NCI-H774 (cell line): ENCODE data around the gene CARD8.
"Not testable (repeated sequence)": the region's sequence is repeated elsewhere in the genome, so short reads cannot be mapped to it uniquely, and the experiment has no call there.

ENCODE experiments used
- DNase-seq: peaks from one replicate; lab custom pipeline; 2025; lab: John Stamatoyannopoulos, UW

Gene CARD8

GRCh38 chr19:48258992-48259391 lies 3.3 kb upstream of the CARD8 start:
- DNase-seq: not testable (repeated sequence)

- DNase-seq: no peak
Measured at GRCh38 chr19:48258350-48258749, 2.6 kb upstream of the CARD8 start.

- DNase-seq: no peak
Measured at GRCh38 chr19:48254529-48254970, 1.2 kb downstream of the CARD8 start.

- DNase-seq: no peak
Measured at GRCh38 chr19:48253999-48254398, 1.7 kb downstream of the CARD8 start.

DNA sequence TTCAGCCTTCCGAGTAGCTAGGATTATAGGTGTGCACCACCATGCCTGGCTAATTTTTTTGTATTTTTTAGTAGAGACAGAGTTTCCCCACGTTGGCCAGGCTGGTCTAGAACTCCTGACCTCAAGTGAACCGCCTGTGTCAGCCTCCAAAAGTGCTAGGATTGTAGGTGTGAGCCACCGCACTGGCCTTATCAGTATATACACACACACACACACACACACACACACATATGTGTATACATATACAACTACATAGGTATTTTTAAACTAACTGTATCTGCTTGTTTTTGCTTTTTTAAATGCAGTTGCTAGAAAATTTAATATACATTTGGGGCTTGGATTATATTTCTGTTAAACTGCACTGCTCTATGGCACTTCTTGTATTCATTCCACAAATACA lies 3.1 kb downstream of the CARD8 start:
- no peak for DNase-seq

DNA sequence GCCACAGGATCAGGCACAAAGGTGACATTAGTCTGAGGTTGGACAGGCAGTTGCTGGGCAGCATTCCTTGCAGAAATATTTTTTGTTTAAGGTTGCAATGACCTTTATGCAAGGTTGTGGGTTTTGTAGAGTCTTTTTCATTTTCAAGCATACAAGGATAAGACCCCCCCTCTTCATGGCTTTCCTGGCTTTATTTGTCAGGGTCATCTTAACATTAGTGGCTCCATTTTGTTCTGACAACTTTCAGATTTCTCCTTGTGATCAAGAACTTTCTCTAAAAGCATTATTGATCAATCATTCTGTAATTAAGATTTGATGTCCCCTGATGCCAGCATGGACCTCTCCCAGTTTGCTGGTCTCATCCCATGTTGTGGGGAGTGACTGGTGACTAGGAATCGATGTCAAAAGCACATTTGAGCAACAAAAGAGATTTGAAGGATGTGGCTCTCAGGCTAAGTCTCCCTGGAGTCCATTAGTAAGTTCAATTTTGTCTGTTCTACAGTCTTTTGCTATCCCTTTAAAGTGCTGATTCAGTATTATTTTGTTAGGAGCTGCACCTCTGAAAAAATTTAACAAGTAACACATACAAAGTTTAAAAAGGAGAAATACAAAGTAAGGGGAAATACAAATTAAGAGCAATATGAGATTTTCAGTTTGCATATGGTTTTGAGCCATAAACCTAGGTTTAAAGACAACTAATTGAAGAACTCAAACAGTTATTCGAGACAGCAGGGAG lies 5.3 kb downstream of the CARD8 start:
- DNase-seq: no peak

- DNase-seq: no peak
Measured at GRCh38 chr19:48249502-48250014, 6.2 kb downstream of the CARD8 start.

GRCh38 chr19:48248081-48248833 lies 7.5 kb downstream of the CARD8 start:
- DNase-seq: no peak

DNA sequence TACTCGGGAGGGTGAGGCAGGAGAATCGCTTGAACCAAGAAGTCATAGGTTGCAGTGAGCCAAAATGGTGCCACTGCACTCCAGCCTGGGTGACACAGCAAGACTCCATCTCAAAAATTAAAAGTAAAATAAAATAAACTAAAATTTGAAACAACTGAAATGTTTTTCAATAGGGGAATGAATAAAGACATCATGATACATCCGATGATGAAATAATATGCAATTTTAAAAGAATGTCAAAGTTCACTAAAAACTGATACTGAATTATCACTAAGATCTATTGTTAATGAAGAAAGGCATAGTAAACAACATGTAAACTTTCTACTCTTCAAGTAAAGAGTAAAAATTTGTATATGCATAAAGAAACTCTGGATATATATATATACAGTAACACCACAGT lies 8.5 kb downstream of the CARD8 start:
- DNase-seq: no peak

DNA sequence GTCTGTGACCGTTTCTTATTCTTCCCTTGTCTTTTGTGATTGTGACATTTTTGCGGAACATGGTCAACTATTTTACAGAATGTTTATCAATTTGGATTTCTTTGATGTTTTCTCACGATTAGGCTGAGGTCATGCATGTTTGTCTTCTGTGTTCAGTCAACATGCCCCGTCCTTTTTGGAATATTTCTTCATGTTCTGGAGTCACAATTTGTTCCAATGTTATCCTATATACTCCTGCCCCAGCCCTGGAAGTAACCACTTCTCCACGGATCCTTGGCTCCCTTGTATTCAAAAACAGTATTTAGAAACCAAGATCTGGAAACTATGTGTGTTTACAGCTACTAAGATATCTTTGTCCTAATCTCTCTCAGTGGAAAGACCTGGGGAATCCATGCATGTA lies 9.6 kb downstream of the CARD8 start:
- no peak for DNase-seq

DNA sequence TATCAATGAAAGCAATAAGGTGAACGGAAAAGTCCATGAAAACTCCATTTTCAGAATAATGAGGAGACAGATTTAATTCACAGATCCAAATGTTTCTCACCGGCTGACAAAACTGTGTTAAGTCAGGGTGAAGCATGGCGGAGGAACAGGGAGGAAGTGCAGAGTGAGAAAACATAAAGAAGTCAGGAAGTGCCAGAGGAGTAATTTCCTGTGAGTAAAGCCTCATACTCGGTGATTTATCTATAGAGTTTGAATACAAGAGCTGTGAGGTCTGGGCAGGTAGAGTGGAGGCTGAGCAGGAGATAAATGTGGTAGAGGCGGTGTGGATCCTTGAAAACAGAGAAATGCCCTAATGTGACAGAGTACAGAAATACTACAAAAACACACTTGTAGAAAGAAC lies 11.4 kb downstream of the CARD8 start:
- DNase-seq: no peak

GRCh38 chr19:48241771-48242170 lies 13.9 kb downstream of the CARD8 start:
- DNase-seq: not testable (repeated sequence)

DNA sequence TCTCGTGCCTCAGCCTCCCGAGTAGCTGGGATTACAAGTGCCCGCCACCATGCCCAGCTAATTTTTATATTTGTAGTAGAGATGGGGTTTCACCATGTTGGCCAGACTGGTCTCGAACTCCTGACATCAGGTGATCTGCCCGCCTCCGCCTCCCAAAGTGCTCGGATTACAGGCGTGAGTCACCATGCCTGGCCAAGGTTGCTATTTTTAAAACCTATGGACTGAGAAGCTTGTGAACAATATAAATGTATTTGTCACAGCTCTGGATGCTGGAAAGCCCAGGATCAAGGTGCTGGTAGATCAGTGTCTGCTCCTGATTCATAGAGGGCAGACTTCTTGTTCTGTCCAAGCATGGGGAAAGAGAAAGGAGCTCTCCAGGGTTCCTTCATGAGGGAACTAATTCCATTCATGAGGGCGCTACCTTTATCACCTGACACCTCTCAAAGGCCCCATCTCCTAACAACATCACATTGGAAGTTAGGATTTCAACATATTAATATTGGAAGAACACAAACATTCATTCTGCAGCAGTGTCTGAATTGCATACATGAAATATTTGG lies 16.1 kb downstream of the CARD8 start:
- DNase-seq: no peak

GRCh38 chr19:48239120-48239519 lies 16.6 kb downstream of the CARD8 start:
- DNase-seq: no peak

DNA sequence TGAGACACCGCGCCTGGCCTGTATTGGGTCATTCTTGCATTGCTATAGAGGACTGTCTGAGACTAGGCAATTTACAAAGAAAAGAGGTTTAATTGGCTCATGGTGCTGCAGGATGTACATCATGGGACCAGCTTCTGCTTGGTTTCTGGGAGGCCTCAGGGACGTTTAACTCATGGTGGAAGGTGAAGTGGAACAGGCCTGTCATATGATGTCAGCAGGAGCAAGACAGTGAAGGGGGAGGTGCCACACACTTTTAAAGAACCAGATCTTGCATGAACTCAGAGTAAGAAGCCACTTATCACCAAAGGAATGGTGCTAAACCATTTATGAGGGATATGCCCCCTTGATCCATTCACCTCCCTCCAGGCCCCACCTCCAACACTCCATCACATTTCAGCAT lies 18.7 kb downstream of the CARD8 start:
- no peak for DNase-seq

DNA sequence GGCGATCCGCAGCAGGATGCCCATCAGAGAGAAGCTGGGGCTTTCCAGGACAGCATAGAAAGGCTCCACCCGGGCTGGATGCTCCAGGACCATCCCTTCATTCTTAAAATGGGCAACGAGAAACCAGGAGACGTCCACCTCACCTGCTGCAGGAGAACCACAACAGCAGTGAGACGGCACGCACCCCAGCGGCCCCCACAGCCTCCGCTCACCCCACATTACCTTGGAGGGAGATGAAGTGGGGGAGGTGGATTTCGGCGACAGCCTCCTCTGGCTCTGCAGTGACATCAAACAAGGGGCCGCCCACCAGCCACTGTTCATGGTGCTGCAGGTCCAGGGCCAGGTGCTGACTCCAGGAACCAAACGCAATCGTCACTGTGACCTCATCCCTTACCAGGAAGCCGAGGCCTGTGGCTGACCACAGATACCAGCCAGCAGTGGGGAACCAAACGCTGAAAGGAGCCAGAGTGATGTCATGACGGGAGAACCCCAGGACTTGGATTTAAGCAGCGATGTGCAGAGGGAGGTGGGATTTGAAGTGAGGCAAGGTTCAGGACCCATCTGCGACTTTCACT lies 25.1 kb downstream of the CARD8 start:
- no peak for DNase-seq

DNA sequence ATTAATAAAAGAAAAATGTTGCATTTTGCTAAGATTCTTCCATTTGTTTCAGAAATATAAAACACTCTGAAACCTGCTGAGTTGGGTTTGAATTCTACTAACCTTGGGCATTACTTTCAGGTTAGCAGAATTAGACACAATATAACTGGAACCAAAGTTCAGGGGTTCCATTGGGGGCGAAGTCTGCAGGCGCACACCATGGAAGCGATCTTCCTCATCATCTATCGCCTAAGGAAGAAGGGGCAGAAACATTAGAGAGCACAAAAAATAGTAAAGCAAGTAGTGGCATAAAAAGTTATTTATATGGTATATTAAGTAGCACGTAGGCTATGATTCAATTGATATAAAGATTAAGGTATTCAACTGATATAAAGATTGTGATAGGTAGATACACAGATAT lies 34.1 kb downstream of the CARD8 start:
- DNase-seq: no peak

- DNase-seq: not testable (repeated sequence)
Measured at GRCh38 chr19:48220784-48221183, 34.9 kb downstream of the CARD8 start.

GRCh38 chr19:48218997-48219396 lies 36.7 kb downstream of the CARD8 start:
- no peak for DNase-seq

GRCh38 chr19:48216933-48217332 lies 38.8 kb downstream of the CARD8 start:
- no peak for DNase-seq

DNA sequence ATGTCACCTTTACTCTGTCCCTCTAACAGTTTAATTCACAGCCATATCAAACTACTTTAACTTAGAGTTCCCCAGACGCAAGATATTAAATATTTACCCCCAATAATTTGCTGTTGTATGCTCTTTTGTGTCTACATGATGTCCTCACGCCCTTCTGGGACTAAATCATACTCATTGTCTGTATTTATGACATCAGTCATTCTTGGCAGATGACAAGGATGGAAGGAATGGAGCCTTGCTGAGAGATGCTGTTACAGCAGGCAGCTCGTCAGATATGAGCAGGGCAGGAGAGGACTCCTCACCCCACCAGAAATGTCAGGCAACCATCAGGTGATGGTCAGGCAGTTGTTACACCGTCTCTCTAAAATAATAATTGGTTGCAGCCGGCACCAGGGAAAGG lies 41.8 kb downstream of the CARD8 start:
- no peak for DNase-seq

DNA sequence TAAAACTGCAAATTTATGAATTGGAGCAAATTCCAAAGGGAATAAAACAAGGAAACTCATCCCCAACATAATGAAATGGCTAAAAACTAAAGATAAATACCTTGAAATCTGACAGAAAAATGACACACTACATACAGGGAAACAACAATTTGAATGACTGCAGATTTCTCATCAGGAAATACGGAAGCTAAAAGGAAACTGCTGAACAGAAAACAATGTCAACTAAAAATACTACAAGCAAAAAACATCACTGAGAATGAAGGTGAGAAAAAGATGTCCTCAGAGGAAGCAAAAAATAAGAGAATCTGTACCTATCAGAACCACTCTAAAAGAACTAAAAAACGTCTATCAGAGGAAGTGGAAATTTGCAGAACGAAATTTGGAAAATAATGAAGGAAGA lies 45.7 kb downstream of the CARD8 start:
- DNase-seq: no peak
